ENCODE results near the gene RNF123.

The RNF123 gene

GRCh38 chr3:49700014-49700413 is 10.7 kb downstream of the RNF123 start:
- no peak for DNase-seq
- intact Hi-C loops (cut with DNase I) = loop anchor here (10.0 kb wide), 1 partner anchor 205 kb away; the partner anchor contains the start of gene MST1R

GRCh38 chr3:49700453-49701128 is 11.2 kb downstream of the RNF123 start:
- DNase-seq = no peak
- intact Hi-C loops (cut with DNase I) = loop anchor here (10.0 kb wide), 1 partner anchor 204 kb away; the partner anchor contains the start of gene MST1R

GRCh38 chr3:49701388-49702077 is 12.2 kb downstream of the RNF123 start:
- intact Hi-C loops (cut with DNase I) = loop anchor here (10.0 kb wide), 1 partner anchor 203 kb away; the partner anchor contains the start of gene MST1R
- DNase-seq = no peak

- no peak for DNase-seq
- intact Hi-C loops (cut with DNase I) = loop anchor here (10.0 kb wide), 1 partner anchor 202 kb away; the partner anchor contains the start of gene MST1R
These were observed 13.3 kb downstream of the RNF123 start for GRCh38 chr3:49702672-49703071.

GRCh38 chr3:49703443-49703927 is 14.1 kb downstream of the RNF123 start:
- peak in 9 of 10 donors; percentile 56 to 96 (median 70) for DNase-seq
- intact Hi-C loops (cut with DNase I) = loop anchor here (10.0 kb wide), 1 partner anchor 201 kb away; the partner anchor contains the start of gene MST1R

- no peak for DNase-seq
- intact Hi-C loops (cut with DNase I) = loop anchor here (10.0 kb wide), 1 partner anchor 201 kb away; the partner anchor contains the start of gene MST1R
These were observed 14.6 kb downstream of the RNF123 start for GRCh38 chr3:49703956-49704355.

- intact Hi-C loops (cut with DNase I) = loop anchor here (10.0 kb wide), 1 partner anchor 200 kb away; the partner anchor contains the start of gene MST1R
These were observed 15.3 kb downstream of the RNF123 start for GRCh38 chr3:49704629-49705028.

GRCh38 chr3:49705390-49705960 is 16.1 kb downstream of the RNF123 start:
- intact Hi-C loops (cut with DNase I) = loop anchor here (10.0 kb wide), 1 partner anchor 199 kb away; the partner anchor contains the start of gene MST1R
- DNase-seq = peak in 1 of 10 donors; percentile 77

More at GRCh38 chr3:49704629-49705028, 15.3 kb downstream of the RNF123 start:
- peak in 1 of 10 donors; percentile 72 for DNase-seq

GRCh38 chr3:49706456-49707112 is 17.2 kb downstream of the RNF123 start:
- intact Hi-C loops (cut with DNase I) = loop anchor here (10.0 kb wide), 1 partner anchor 198 kb away; the partner anchor contains the start of gene MST1R
- peak in 2 of 10 donors; percentile 4 to 63 for DNase-seq

GRCh38 chr3:49707113-49707480 is 17.7 kb downstream of the RNF123 start:
- intact Hi-C loops (cut with DNase I) = loop anchor here (10.0 kb wide), 1 partner anchor 198 kb away; the partner anchor contains the start of gene MST1R
- peak in 2 of 10 donors; percentile 41 to 88 for DNase-seq

- DNase-seq = peak in 2 of 10 donors; percentile 10 to 18
- intact Hi-C loops (cut with DNase I) = loop anchor here (10.0 kb wide), 1 partner anchor 195 kb away; the partner anchor contains the start of gene MST1R
These were observed 20.5 kb downstream of the RNF123 start for GRCh38 chr3:49709852-49710251.

- intact Hi-C loops (cut with DNase I) = no loop called here
- peak in 4 of 10 donors; percentile 3 to 41 (median 25) for DNase-seq
These were observed 22.1 kb downstream of the RNF123 start for GRCh38 chr3:49711489-49711888.

- peak in 3 of 10 donors; percentile 24 to 54 (median 34) for DNase-seq
- intact Hi-C loops (cut with DNase I) = no loop called here
These were observed 22.8 kb downstream of the RNF123 start for GRCh38 chr3:49712166-49712565.

GRCh38 chr3:49712631-49713317 is 23.4 kb downstream of the RNF123 start:
- intact Hi-C loops (cut with DNase I) = no loop called here
- DNase-seq = peak in 3 of 10 donors; percentile 55 to 73 (median 57)

GRCh38 chr3:49713336-49714105 is 24.2 kb downstream of the RNF123 start:
- peak in 4 of 10 donors; percentile 2 to 70 (median 62) for DNase-seq
- intact Hi-C loops (cut with DNase I) = no loop called here

GRCh38 chr3:49714728-49715550 is 25.6 kb downstream of the RNF123 start:
- intact Hi-C loops (cut with DNase I) = no loop called here

GRCh38 chr3:49715611-49716121 is 26.3 kb downstream of the RNF123 start:
- DNase-seq = peak in 3 of 10 donors; percentile 35 to 80 (median 54)
- intact Hi-C loops (cut with DNase I) = no loop called here

More at GRCh38 chr3:49714728-49715550, 25.6 kb downstream of the RNF123 start:
- DNase-seq = peak in 3 of 10 donors; percentile 44 to 76 (median 71)
